Thyroid gland (tissue), 4 donors: ENCODE data around the gene ITPR3. TPM values are rescaled to one million over a fixed set of nuclear protein-coding genes. Genes with fewer than 3 reads are reported as not detected.

Experiments used
- DNase-seq, 2 donors: peaks; one replicate each; pipeline ENCODE4 v3.0.0-alpha.2; 2019
- H3K27ac ChIP-seq, 3 donors: fragments of 200-600 bp; sonication (generic); 1 replicate in 2 of 3; 2 replicates in 1 of 3; pipeline ENCODE4 v1.5.1; 2016 to 2019; ENCODE audit warnings: mild to moderate bottlenecking in 1 of 3, moderate library complexity in 1 of 3
- H3K27me3 ChIP-seq: fragments of 200-600 bp; sonication (generic); one replicate; pipeline ENCODE4 v1.5.1; 2019
- H3K36me3 ChIP-seq, 2 donors: fragments of 200-600 bp; sonication (generic); one replicate each; pipeline ENCODE4 v1.5.1; 2016 to 2019
- H3K4me1 ChIP-seq, 2 donors: fragments of 200-600 bp; sonication (generic); one replicate each; pipeline ENCODE4 v1.5.1; 2017 to 2019
- H3K4me3 ChIP-seq, 3 donors: fragments of 200-600 bp; sonication (generic); replicated peaks in 1 of 3; 1 replicate in 2 of 3; 2 replicates in 1 of 3; pipeline ENCODE4 v1.5.1; 2016; ENCODE audit warnings: mild to moderate bottlenecking in 1 of 3
- H3K9me3 ChIP-seq: fragments of 200-600 bp; sonication (generic); one replicate; pipeline ENCODE4 v1.5.1; 2017
- POLR2A ChIP-seq, 2 donors: fragments of 450-650 bp; IDR thresholded peaks; one replicate each; pipeline ENCODE4 v1.6.1; 2017; ENCODE audit warnings: antibody characterized with exemption in 2 of 2, mild to moderate bottlenecking in 2 of 2, moderate library complexity in 1 of 2
- WGBS, 2 donors: methylation state at CpG; one replicate each; pipeline ENCODE4 v1.1.5; 2017; 5-methylcytosine and 5-hydroxymethylcytosine counted together
- intact Hi-C: fragments of 100-400 bp; cut with DNase I; formaldehyde crosslinking; loops from one replicate; pipeline ENCODE4 v1.15.1; 2023
- total RNA-seq, 4 donors: library from RNA; depleted of rRNA; stranded (reverse); fragments of >200 nt; gene quantifications; one replicate each; pipeline ENCODE4 v1.2.3, GENCODE V29; 2016
- TF ChIP-seq, protein P1 (sequence below), 6 experiments: fragments of 200-600 bp in 3 of 6; fragments of 450-650 bp in 3 of 6; sonication (generic) in 3 of 6; IDR thresholded peaks; one replicate each; pipeline ENCODE4 v1.5.1; 2016 to 2019; ENCODE audit warnings: antibody characterized with exemption in 6 of 6, mild to moderate bottlenecking in 2 of 6, inconsistent platforms in 1 of 6, moderate library complexity in 1 of 6

Gene ITPR3
- total RNA-seq, 4 donors from 2014 or later, result 77.8 to 145 (median 105) TPM

DNA sequence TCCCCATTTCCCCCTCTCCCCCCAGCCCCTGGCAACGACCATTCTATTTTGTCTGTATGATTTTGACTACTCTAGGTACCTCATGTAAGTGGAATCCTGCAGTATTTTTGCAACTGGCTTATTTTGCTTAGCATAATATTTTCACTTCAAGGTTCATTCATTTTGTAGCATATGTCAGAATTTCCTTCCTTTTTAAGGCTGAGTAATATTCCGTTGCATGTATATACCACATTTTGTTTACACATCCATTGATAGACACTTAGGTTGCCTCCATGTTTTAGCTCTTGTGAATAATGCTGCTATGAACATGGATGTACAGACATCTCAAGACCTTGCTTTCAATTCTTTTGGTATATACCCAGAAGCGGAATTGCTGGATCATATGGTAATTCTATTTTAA, 91.8 kb downstream of the ITPR3 start:
- H3K27me3 ChIP-seq, result no peaks in the 10 kb centered on the region
- no peak overlapping the region for H3K27ac ChIP-seq
- peaks cover 35 to 36% of the 10 kb centered on the region in 2 donors for H3K4me1 ChIP-seq
- H3K9me3 ChIP-seq, result no peaks in the 10 kb centered on the region
- no peak overlapping the region for H3K4me3 ChIP-seq
- no peak for TF ChIP-seq POLR2A (IDR thresholded peaks at IDR 0.05)
- TF ChIP-seq, protein P1, sequence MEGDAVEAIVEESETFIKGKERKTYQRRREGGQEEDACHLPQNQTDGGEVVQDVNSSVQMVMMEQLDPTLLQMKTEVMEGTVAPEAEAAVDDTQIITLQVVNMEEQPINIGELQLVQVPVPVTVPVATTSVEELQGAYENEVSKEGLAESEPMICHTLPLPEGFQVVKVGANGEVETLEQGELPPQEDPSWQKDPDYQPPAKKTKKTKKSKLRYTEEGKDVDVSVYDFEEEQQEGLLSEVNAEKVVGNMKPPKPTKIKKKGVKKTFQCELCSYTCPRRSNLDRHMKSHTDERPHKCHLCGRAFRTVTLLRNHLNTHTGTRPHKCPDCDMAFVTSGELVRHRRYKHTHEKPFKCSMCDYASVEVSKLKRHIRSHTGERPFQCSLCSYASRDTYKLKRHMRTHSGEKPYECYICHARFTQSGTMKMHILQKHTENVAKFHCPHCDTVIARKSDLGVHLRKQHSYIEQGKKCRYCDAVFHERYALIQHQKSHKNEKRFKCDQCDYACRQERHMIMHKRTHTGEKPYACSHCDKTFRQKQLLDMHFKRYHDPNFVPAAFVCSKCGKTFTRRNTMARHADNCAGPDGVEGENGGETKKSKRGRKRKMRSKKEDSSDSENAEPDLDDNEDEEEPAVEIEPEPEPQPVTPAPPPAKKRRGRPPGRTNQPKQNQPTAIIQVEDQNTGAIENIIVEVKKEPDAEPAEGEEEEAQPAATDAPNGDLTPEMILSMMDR (IDR thresholded peaks at IDR 0.05), result no peak
- intact Hi-C loops, result no loop called here
- 89 to 93% methylated on average over 3 of the region's 3 CpGs for WGBS, 2 donors
- DNase-seq, result no peak
- H3K36me3 ChIP-seq, result no peaks in the 10 kb centered on the region

DNA sequence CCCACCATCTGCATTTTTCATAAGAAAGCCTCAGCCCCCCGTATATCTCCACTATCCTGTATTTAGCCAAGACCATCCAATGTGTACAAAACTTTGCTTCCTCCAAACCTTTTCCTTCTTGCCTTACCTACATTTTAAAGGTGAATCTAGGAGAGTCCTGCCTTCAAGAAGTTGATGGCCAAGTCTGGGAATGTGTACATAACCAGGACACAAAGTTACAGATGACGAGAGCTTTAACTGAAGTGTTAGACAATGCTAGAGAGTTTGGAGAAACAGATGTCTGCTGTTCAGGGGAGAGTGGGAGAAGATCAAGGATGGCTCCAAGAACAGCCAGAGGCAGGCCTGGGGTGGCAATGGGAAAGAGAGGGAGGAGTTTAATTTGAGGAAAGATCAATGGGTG, 92.7 kb downstream of the ITPR3 start:
- no peak overlapping the region for H3K27ac ChIP-seq
- TF ChIP-seq, protein P1 (IDR thresholded peaks at IDR 0.05), result no peak
- TF ChIP-seq POLR2A (IDR thresholded peaks at IDR 0.05), result no peak
- H3K27me3 ChIP-seq, result no peaks in the 10 kb centered on the region
- 89 to 94% methylated on average over 2 of the region's 2 CpGs for WGBS, 2 donors
- H3K9me3 ChIP-seq, result no peaks in the 10 kb centered on the region
- no peak for DNase-seq
- no peak overlapping the region for H3K4me3 ChIP-seq
- H3K4me1 ChIP-seq, result peaks cover 41 to 44% of the 10 kb centered on the region in 2 donors
- intact Hi-C loops, result no loop called here
- no peaks in the 10 kb centered on the region for H3K36me3 ChIP-seq

DNA sequence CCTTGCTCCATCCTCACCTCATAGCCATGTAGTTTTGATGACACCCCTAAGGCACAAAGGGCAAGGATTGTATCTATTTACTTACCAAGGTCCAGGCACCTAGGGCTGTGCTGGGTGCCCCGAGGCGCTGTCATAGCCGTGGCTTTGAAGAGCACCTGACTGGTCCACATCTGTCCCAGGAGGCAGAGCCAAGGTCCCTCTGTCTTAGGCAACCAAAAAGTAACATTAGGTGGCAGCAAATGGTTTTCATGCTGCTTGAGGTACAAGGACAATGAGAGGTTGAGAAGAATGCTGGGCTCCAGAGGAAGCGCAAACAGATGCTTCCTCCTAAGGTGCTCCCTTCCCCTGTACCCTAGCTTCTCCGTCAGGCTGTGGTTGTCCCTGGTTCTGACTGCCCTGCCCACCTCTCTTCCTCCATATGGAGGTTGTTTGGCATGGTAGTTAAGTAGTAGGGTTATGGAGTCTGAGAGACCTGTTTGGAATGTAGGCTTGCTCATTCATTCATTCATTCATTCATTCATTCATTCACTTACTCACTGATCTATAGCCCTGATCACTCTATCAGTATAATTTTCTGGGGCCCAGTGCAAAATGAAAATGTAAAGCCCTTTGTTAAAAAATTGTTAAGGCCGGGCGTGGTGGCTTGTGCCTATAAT, 93.4 kb downstream of the ITPR3 start:
- intact Hi-C loops, result no loop called here
- Histone ChIP-seq H3K36me3 (no peaks in the 10 kb centered on the region), H3K27ac (no peak overlapping the region), H3K4me3 (no peak overlapping the region), H3K27me3 (no peaks in the 10 kb centered on the region), H3K4me1 (peaks cover 48 to 52% of the 10 kb centered on the region in 2 donors), H3K9me3 (no peaks in the 10 kb centered on the region)
- TF ChIP-seq POLR2A (IDR thresholded peaks at IDR 0.05), result no peak
- TF ChIP-seq, protein P1 (IDR thresholded peaks at IDR 0.05), result no peak
- WGBS, 2 donors, result 88 to 99% methylated on average over 7 of the region's 7 CpGs
- DNase-seq, result no peak

DNA sequence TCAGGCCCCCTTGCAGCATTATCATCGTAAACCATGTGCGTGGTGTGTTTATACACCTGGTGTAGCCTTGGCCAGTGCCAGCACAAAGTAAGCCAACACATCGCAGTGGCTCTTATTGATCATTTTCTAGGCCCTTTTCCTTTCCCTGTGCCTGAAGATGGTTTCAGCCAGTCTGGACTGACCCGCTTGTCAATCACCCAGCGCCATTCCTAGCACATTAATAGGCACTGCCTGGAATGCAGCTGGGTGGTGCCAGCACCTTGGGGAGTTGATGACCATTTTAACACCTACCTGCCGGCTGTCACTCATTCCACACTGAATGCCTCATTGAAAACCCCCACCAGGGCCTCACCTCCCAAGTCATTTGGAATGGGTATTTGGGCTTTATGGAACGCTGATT, 95.3 kb downstream of the ITPR3 start:
- TF ChIP-seq POLR2A (IDR thresholded peaks at IDR 0.05), result no peak
- TF ChIP-seq, protein P1 (IDR thresholded peaks at IDR 0.05), result no peak
- 72 to 75% methylated on average over 7 of the region's 7 CpGs for WGBS, 2 donors
- DNase-seq, result peak in 1 of 2 donors; percentile 27
- intact Hi-C loops, result no loop called here
- no peaks in the 10 kb centered on the region for H3K9me3 ChIP-seq
- H3K4me1 ChIP-seq, result peaks cover 47 to 59% of the 10 kb centered on the region in 2 donors
- no peaks in the 10 kb centered on the region for H3K27me3 ChIP-seq
- peak overlapping the region; percentile 26 to 74 (median 62) for H3K27ac ChIP-seq
- no peak overlapping the region for H3K4me3 ChIP-seq
- H3K36me3 ChIP-seq, result no peaks in the 10 kb centered on the region

DNA sequence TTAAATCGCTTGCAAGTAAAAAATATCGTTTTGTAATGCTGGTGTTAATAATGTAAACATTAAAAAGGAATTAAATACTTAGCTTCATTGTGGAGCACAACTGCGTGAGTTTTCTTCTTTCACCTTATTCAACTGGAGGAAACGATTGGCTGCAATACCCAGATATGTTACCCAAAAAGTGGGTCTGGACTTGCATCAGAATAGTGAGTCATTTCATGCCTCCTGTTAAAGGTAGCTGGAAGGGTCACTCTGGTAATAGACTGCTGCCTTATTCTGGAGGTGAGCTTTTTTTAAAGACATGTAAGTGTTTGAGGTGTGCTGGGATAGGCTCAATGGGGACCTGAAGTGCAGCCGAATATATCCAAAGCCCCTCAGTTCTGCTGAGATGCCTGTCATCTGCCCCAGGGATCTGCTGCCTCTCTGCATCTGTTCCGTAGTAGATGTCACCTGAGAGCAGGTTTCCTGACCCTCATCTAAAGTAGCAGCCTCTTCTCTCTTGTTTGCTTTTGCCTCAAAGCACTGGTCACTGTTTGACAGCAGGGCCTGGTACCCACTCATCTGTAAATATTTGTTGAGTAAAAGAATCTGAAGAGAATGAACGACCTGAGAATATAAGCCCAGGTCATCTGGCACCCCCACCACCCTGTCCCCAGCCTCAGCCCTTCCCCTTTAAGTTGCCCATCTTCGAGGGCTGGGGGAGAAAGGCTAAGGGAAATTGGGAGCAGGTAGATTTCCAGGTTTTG, 95.9 kb downstream of the ITPR3 start:
- H3K27me3 ChIP-seq, result no peaks in the 10 kb centered on the region
- 58% methylated on average over 8 of the region's 8 CpGs for WGBS, 2 donors
- DNase-seq, result peak in 1 of 2 donors; percentile 41
- peak overlapping the region; percentile 26 to 74 (median 62) for H3K27ac ChIP-seq
- H3K4me3 ChIP-seq, result no peak overlapping the region
- TF ChIP-seq, protein P1 (IDR thresholded peaks at IDR 0.05), result no peak
- no peak for TF ChIP-seq POLR2A (IDR thresholded peaks at IDR 0.05)
- no peaks in the 10 kb centered on the region for H3K9me3 ChIP-seq
- H3K36me3 ChIP-seq, result no peaks in the 10 kb centered on the region
- intact Hi-C loops, result no loop called here
- H3K4me1 ChIP-seq, result peaks cover 50 to 60% of the 10 kb centered on the region in 2 donors
